ENCODE data around the gene TMBIM1.
"Not testable (repeated sequence)": the region's sequence is repeated elsewhere in the genome, so short reads cannot be mapped to it uniquely, and the experiment has no call there.

The TMBIM1 gene

DNA sequence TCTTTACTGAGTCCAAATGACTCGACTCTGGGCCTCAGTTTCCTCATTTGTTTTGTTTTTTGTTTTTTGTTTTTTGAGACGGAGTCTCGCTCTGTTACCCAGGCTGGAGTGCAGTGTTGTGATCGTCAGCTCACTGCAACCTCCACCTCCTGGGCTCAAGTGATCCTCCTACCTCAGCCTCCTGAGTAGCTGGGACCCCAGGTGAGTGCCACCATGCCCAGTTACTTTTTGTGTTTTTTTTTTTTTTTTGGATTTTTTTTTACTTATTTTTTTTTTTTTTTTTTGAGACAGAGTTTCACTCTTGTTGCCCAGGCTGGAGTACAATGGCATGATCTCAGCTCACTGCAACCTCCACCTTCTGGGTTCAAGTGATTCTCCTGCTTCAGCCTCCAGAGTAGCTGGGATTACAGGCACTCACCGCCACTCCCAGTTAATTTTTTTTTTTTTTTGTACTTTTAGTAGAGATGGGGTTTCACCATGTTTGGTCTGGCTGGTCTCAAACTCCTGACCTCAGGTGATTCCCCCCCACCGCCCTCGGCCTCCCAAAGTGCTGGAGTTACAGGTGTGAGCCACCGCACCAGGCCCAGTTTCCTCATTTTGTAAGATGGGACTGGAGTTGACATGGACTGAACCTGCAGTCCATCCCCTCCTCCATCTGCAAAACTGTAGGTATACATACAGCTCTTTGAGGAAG, 18.9 kb downstream of the TMBIM1 start:
- H3K4me1 ChIP-seq (ENCODE audit: control insufficient read depth, insufficient read depth, low read length); H3K9me3 ChIP-seq (ENCODE audit: control insufficient read depth, insufficient read depth, low read length); H3K9ac ChIP-seq (ENCODE audit: low read depth, low read length); H3K4me3 ChIP-seq (ENCODE audit: low read depth, low read length); H3K27me3 ChIP-seq (ENCODE audit: control insufficient read depth, insufficient read depth, low read length): not testable (repeated sequence)
- H3K36me3 ChIP-seq (ENCODE audit: control insufficient read depth, insufficient read depth, low read length) = peaks cover 32% of the 10 kb centered on the region

DNA sequence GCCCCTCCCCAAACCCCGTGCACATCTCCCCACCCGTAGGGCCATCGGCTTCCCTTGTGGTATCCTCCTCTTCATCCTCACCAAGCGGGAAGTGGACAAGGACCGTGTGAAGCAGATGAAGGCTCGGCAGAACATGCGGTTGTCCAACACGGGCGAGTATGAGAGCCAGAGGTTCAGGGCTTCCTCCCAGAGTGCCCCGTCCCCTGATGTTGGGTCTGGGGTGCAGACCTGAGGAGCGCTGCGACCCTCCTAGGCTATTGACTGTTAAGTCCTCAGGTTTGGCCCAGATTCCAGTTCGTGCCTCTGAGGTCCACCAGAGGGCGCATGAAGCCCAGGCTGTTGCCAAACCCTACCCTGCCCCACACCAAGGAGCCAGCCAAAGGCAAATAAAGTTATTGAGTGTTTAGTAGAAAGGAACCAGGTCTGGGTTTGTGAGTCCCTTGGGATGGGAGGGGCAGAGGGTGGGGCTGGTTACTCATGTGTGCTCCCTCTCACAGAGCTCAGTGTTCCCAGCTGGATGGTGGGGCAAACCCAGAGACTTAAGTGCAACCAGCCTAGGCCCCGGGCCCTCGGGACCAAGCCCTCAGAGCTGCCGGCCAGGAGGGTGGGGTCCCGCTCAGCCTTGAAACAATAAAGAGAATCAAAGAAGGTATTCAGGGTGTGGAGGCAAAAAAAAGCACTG, 19.6 kb downstream of the TMBIM1 start:
- Histone ChIP-seq H3K9ac (ENCODE audit: low read depth, low read length) (no peak overlapping the region), H3K4me1 (ENCODE audit: control insufficient read depth, insufficient read depth, low read length) (peaks cover 3% of the 10 kb centered on the region), H3K4me3 (ENCODE audit: low read depth, low read length) (no peak overlapping the region), H3K36me3 (ENCODE audit: control insufficient read depth, insufficient read depth, low read length) (peaks cover 33% of the 10 kb centered on the region), H3K27me3 (ENCODE audit: control insufficient read depth, insufficient read depth, low read length) (no peaks in the 10 kb centered on the region), H3K9me3 (ENCODE audit: control insufficient read depth, insufficient read depth, low read length) (no peaks in the 10 kb centered on the region)

DNA sequence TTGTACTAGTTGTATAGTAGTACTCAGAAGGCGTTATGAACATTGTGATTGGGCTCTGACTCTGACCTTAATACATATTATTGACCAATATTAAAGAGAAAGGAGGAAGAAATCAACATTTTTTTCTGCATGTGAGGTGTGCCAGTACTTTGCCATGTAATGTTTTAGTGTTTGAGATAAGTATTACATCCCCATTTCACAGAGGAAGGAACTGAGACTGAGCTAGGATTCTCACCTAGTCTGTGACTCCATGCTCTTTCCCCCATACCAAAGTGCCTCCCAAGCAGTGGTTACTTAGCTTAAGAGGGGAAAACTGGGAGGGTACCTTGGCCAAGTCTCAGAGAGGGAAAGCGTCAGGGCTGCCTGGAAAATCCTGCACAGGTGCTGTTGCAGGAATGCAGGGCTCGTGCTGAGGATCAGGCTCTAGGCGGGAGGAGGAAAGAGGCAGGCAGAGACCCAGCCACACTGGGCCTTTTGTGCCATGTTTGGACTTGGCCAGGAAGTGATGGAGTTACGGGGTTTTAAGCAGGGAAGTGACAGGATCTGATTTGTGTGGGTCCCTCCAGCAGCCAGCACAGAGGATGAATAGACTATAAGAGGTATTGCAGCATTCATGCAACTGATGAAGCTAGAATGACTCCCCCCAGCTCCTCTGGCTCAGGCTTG, 20.3 kb downstream of the TMBIM1 start:
- Histone ChIP-seq H3K4me1 (ENCODE audit: control insufficient read depth, insufficient read depth, low read length) (peaks cover 3% of the 10 kb centered on the region), H3K4me3 (ENCODE audit: low read depth, low read length) (no peak overlapping the region), H3K27me3 (ENCODE audit: control insufficient read depth, insufficient read depth, low read length) (no peaks in the 10 kb centered on the region), H3K9me3 (ENCODE audit: control insufficient read depth, insufficient read depth, low read length) (no peaks in the 10 kb centered on the region), H3K36me3 (ENCODE audit: control insufficient read depth, insufficient read depth, low read length) (peaks cover 38% of the 10 kb centered on the region), H3K9ac (ENCODE audit: low read depth, low read length) (no peak overlapping the region)

DNA sequence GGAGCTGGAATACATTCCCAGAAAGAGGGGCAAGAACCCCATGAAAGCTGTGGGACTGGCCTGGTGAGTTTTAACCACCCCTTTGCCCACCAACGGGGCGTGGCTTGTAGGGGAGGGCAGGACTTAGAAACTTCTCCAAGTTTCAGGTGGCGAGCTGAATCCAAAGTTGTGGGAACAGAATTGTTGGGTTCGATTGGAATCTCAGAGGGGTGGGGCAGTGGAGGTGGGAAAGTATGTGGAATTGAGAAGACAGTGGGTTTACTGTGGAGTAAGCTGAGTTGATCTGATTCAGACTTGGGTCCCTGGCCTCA, 20.9 kb downstream of the TMBIM1 start:
- H3K4me3 ChIP-seq (ENCODE audit: low read depth, low read length) = peak overlapping the region; percentile 92
- no peaks in the 10 kb centered on the region for H3K9me3 ChIP-seq (ENCODE audit: control insufficient read depth, insufficient read depth, low read length)
- no peaks in the 10 kb centered on the region for H3K27me3 ChIP-seq (ENCODE audit: control insufficient read depth, insufficient read depth, low read length)
- peaks cover 3% of the 10 kb centered on the region for H3K4me1 ChIP-seq (ENCODE audit: control insufficient read depth, insufficient read depth, low read length)
- peaks cover 36% of the 10 kb centered on the region for H3K36me3 ChIP-seq (ENCODE audit: control insufficient read depth, insufficient read depth, low read length)
- H3K9ac ChIP-seq (ENCODE audit: low read depth, low read length) = peak overlapping the region; percentile 87

DNA sequence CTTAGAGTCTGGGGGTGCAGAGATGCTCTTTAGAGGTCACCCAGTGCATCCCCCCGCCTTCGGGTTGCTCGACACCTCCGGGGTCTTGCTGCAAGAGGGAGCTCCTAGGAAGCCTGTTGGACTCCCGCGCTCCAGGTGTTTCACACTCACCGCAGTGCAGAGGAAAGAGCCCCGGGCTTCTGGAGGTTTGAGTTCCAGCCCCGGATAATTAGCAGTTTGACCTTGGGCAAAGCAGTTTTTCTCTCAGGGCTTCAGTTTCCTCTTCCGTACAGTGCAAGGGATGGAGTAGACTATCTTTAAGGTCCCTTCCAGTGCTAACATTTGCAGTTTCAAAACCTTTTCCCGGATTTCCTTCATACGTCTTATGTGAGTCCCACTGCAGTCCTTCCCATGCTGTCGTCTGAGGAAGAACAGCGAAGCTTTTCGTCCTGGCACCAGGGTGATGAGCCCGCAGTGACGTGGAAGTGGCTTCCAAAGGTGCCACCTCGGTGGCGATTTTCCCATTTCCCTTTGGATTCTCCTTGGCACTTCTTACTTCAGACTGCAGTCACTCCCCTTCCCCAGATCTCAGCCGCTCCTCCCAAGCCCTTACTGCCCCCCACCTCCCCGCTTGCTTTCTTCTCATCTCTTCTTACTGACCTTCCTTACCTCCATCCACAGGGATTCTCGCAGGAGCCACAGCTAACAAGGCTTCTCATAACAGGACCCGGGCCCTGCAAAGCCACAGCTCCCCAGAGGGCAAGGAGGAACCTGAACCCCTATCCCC, 21.4 kb downstream of the TMBIM1 start:
- no peaks in the 10 kb centered on the region for H3K27me3 ChIP-seq (ENCODE audit: control insufficient read depth, insufficient read depth, low read length)
- H3K4me3 ChIP-seq (ENCODE audit: low read depth, low read length) = peak overlapping the region; percentile 92

DNA sequence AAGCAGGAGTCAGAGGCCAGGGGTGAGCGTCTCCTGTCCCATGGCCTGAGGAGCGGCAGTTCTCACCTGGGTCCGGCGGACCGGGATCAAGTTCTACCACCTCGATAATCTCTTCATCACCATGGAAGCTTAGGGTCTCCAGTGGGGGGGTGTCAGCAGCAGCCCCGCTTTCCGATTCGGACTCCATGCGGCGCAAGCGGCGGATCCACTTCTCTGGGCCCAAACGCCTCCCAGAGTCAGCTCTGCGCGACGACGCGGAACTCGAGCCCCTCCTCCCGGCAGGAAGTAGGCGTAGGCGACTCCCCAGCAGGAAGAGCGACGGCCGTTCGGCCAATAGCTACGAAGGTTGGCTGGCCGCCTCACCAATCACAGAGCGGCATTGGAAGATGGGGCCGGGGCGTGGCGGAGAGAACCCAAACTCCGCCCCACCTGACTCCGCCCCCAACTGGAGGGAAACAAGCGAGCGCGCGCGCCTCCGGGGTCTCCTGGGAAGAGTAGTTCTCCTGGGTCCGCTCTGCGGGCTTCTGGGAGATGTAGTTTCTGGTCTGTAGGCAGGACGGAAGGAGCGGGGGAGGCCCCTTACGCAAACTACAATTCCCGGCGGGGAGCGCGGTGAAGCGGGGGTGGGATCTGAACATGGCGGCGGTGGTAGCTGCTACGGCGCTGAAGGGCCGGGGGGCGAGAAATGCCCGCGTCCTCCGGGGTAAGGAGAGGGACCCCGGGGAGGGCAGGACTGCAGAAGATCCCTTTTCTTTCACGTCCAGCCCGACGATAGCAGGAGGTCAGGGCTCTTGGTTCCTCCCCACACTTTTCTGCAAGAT, 22.2 kb downstream of the TMBIM1 start, which contains the start of the genes AAMP and PNKD:
Gene AAMP, minus strand, starts transcription at position 238 of the 821 bp plus-strand sequence. Its CDS starts 51 bp downstream, at position 187.
Gene PNKD, plus strand, starts transcription at position 620 of the 821 bp plus-strand sequence. Its CDS starts 17 bp downstream, at position 637.
- Histone ChIP-seq H3K9me3 (ENCODE audit: control insufficient read depth, insufficient read depth, low read length) (no peaks in the 10 kb centered on the region), H3K4me3 (ENCODE audit: low read depth, low read length) (peak within 1 kb of the TSS; percentile 95), H3K4me1 (ENCODE audit: control insufficient read depth, insufficient read depth, low read length) (peaks cover 3% of the 10 kb centered on the region), H3K27me3 (ENCODE audit: control insufficient read depth, insufficient read depth, low read length) (no peaks in the 10 kb centered on the region), H3K9ac (ENCODE audit: low read depth, low read length) (peak within 1 kb of the TSS; percentile 87), H3K36me3 (ENCODE audit: control insufficient read depth, insufficient read depth, low read length) (peaks cover 38% of the 10 kb centered on the region)

More for the DNA sequence above, 21.4 kb downstream of the TMBIM1 start:
- Histone ChIP-seq H3K36me3 (ENCODE audit: control insufficient read depth, insufficient read depth, low read length) (peaks cover 40% of the 10 kb centered on the region), H3K9ac (ENCODE audit: low read depth, low read length) (peak overlapping the region; percentile 87), H3K4me1 (ENCODE audit: control insufficient read depth, insufficient read depth, low read length) (peaks cover 3% of the 10 kb centered on the region), H3K9me3 (ENCODE audit: control insufficient read depth, insufficient read depth, low read length) (no peaks in the 10 kb centered on the region)

DNA sequence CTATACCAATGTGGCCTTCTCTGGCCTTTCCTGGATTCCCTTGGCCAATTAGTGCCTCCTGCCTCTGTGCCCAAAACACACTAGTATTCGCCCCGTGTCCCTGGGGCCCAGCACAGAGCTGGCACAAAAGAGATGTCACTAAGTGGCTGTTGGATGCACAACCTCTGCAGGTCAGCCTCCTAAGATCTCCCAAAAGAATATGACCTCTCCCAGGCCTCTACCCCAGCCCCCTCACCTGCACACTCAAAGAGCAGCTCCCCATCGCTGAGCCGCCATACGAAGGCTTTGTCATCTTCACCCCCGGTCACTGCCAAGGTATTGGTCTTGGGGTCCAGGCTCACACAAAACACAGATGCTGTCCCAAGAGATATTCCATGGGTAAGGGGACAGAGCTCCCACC, 25.0 kb downstream of the TMBIM1 start:
- H3K9me3 ChIP-seq (ENCODE audit: control insufficient read depth, insufficient read depth, low read length) = no peaks in the 10 kb centered on the region
- no peaks in the 10 kb centered on the region for H3K27me3 ChIP-seq (ENCODE audit: control insufficient read depth, insufficient read depth, low read length)
- peaks cover 33% of the 10 kb centered on the region for H3K36me3 ChIP-seq (ENCODE audit: control insufficient read depth, insufficient read depth, low read length)
- no peak overlapping the region for H3K4me3 ChIP-seq (ENCODE audit: low read depth, low read length)
- H3K9ac ChIP-seq (ENCODE audit: low read depth, low read length) = no peak overlapping the region
- peaks cover 3% of the 10 kb centered on the region for H3K4me1 ChIP-seq (ENCODE audit: control insufficient read depth, insufficient read depth, low read length)

DNA sequence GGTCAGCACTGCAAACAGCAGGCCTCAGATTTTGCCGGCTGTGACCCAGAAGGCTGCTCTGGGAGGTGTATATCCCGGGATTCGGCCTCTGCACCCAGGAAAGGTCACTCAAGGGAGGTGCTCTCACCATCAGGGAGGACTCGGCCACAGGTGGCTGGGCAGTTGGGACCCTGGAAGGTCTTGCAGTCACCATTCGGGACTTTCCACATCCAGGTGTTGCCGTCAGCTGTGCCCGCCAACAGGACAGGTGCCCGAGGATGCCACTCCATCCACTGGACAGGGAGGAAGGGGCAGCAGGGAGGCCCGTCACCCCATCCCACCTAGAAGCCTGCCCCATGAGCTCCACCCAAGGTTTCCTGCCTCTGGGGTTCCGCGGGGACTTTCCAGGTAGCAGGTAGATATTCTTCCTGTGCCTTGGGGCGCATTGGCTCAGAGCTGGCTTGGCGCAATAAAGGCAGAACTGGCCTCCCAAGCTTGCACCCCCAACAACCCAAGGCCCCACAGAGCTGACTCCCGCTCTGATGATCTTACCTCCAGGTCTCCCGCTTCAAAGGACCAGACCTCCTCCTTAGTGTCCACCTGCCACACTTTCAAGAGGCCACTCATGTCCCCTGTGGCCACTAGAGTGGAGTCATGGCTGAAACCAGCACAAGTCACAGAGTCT, 25.9 kb downstream of the TMBIM1 start:
- H3K4me3 ChIP-seq (ENCODE audit: low read depth, low read length) = no peak overlapping the region
- peaks cover 4% of the 10 kb centered on the region for H3K4me1 ChIP-seq (ENCODE audit: control insufficient read depth, insufficient read depth, low read length)
- peaks cover 33% of the 10 kb centered on the region for H3K36me3 ChIP-seq (ENCODE audit: control insufficient read depth, insufficient read depth, low read length)
- H3K9me3 ChIP-seq (ENCODE audit: control insufficient read depth, insufficient read depth, low read length) = no peaks in the 10 kb centered on the region
- no peaks in the 10 kb centered on the region for H3K27me3 ChIP-seq (ENCODE audit: control insufficient read depth, insufficient read depth, low read length)
- H3K9ac ChIP-seq (ENCODE audit: low read depth, low read length) = no peak overlapping the region

DNA sequence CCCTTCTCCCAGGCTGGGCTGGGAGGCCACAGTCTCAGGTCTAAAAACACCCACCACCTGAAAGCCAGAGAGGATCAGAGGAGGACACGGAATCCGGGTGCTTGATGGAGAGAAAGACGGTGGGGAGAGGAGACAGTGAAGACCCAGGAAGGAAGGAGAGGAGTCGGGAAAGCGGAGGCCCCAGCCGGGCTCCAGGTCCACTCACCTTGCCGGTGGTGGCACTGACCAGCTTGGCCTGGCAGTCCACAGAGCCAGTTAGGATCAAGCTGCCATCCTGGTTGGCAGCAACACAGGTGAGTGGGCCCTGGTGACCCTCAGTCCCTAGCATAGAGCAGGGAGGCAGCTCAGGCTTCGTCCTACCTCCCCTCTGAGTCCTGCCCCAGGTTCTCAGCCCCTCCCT, 26.7 kb downstream of the TMBIM1 start:
- Histone ChIP-seq H3K4me3 (ENCODE audit: low read depth, low read length) (no peak overlapping the region), H3K9ac (ENCODE audit: low read depth, low read length) (no peak overlapping the region), H3K27me3 (ENCODE audit: control insufficient read depth, insufficient read depth, low read length) (no peaks in the 10 kb centered on the region), H3K4me1 (ENCODE audit: control insufficient read depth, insufficient read depth, low read length) (peaks cover 10% of the 10 kb centered on the region), H3K9me3 (ENCODE audit: control insufficient read depth, insufficient read depth, low read length) (no peaks in the 10 kb centered on the region), H3K36me3 (ENCODE audit: control insufficient read depth, insufficient read depth, low read length) (peaks cover 33% of the 10 kb centered on the region)

DNA sequence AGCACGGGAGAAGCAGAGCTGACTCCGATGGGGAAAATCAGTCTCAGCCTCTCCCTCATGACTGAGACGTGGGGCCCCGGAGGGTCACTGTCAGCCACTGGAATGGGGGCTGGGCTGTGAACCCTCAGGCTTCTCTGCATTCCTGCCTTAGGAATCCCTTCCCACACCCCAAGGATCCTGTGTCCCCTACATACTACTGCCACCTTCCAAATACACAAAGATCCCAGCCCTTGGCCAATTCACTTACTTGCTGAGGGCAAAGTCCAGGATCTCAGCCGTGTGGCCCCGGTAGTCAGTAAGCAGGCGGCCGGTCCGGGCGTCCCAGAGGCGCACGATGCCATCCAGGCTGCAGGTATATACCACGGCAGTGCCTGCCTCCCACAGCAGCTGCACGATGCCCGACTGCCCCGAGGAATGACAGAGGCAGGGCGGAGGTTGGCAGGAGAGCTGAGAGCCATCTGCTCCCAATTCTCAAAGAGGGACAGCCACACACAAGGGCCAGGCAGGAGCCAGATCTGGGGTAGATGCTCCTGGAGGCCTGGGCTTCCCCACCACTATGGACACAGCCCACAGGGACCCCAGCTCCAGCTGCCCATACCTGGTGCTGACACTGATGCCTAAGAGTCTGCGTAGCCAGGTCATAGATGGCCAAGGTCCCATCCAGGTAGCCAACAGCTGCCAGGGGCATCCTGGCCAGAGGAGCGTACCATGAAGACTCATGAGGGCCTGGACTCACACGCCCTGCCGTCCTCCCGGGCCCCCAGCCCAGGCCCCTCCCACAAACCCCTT, 27.3 kb downstream of the TMBIM1 start:
- peaks cover 14% of the 10 kb centered on the region for H3K4me1 ChIP-seq (ENCODE audit: control insufficient read depth, insufficient read depth, low read length)

More for the DNA sequence above, 27.3 kb downstream of the TMBIM1 start:
- Histone ChIP-seq H3K9ac (ENCODE audit: low read depth, low read length) (no peak overlapping the region), H3K36me3 (ENCODE audit: control insufficient read depth, insufficient read depth, low read length) (peaks cover 33% of the 10 kb centered on the region), H3K27me3 (ENCODE audit: control insufficient read depth, insufficient read depth, low read length) (no peaks in the 10 kb centered on the region), H3K4me3 (ENCODE audit: low read depth, low read length) (no peak overlapping the region), H3K9me3 (ENCODE audit: control insufficient read depth, insufficient read depth, low read length) (no peaks in the 10 kb centered on the region)
